ENCODE measurements around the gene PIK3AP1. TPM values are rescaled to one million over a fixed set of nuclear protein-coding genes. Genes with fewer than 3 reads are reported as not detected.

PIK3AP1 gene
- total RNA-seq, 1 experiment from 2014 or later = 3.7 TPM

- H3K27me3 ChIP-seq (ENCODE audit: low read length) = no peaks in the 10 kb centered on the region
- intact Hi-C loops (cut with micrococcal nuclease) = no loop called here
- H3F3A ChIP-seq (ENCODE audit: low read length, unreplicated experiment) = no peaks in the 10 kb centered on the region
- H3K79me2 ChIP-seq (ENCODE audit: low read length) = no peaks in the 10 kb centered on the region
- no peak overlapping the region for H3K4me2 ChIP-seq (ENCODE audit: low read length)
- no peak for TF ChIP-seq EZH2 (IDR thresholded peaks at IDR 0.05; ENCODE audit: low read length, unreplicated experiment)
- no peak for TF ChIP-seq EZH2phosphoT487 (IDR thresholded peaks at IDR 0.05; ENCODE audit: borderline replicate concordance, low read length)
- peak; percentile 22; the same call in 1 of the 2 replicates for TF ChIP-seq CTCF (conservative IDR thresholded peaks at IDR 0.05; ENCODE audit: low read depth, low read length)
- no peaks in the 10 kb centered on the region for H4K20me1 ChIP-seq (ENCODE audit: low read length)
- no peak for DNase-seq
- no peak for ATAC-seq
- BruUV-seq (replicated peaks) = no TSS peak
- no peak overlapping the region for H3K4me3 ChIP-seq (ENCODE audit: low read length)
- H2AFZ ChIP-seq (ENCODE audit: low read length) = no peak overlapping the region
- POLR2A ChIA-PET (ENCODE audit: unreplicated experiment) = no interaction called here
- no peak overlapping the region for H3K27ac ChIP-seq (ENCODE audit: low read length)
- no peaks in the 10 kb centered on the region for H3K9me3 ChIP-seq (ENCODE audit: low read length)
- no peaks in the 10 kb centered on the region for H3K9me2 ChIP-seq (replicated peaks; ENCODE audit: low read length)
- no peaks in the 10 kb centered on the region for H3K4me1 ChIP-seq (ENCODE audit: insufficient read depth, low read length)
- no peaks in the 10 kb centered on the region for H3K36me3 ChIP-seq (ENCODE audit: low read depth, low read length)
- CTCF ChIA-PET = no interaction called here
- no peak overlapping the region for H3K9ac ChIP-seq (ENCODE audit: low read length)
These were observed 93.5 kb downstream of the PIK3AP1 start for GRCh38 chr10:96626795-96627194.

GRCh38 chr10:96625173-96625572 is 95.1 kb downstream of the PIK3AP1 start:
- CTCF ChIA-PET = no interaction called here
- POLR2A ChIA-PET (ENCODE audit: unreplicated experiment) = no interaction called here
- Histone ChIP-seq H3K4me1 (ENCODE audit: insufficient read depth, low read length) (peaks cover under 1% of the 10 kb centered on the region; the same call in 1 of the 2 replicates), H3K9me2 (replicated peaks; ENCODE audit: low read length) (no peaks in the 10 kb centered on the region), H4K20me1 (ENCODE audit: low read length) (no peaks in the 10 kb centered on the region), H2AFZ (ENCODE audit: low read length) (no peak overlapping the region), H3K27ac (ENCODE audit: low read length) (no peak overlapping the region), H3K4me3 (ENCODE audit: low read length) (no peak overlapping the region), H3F3A (ENCODE audit: low read length, unreplicated experiment) (no peaks in the 10 kb centered on the region), H3K4me2 (ENCODE audit: low read length) (no peak overlapping the region), H3K27me3 (ENCODE audit: low read length) (no peaks in the 10 kb centered on the region), H3K36me3 (ENCODE audit: low read depth, low read length) (no peaks in the 10 kb centered on the region), H3K79me2 (ENCODE audit: low read length) (no peaks in the 10 kb centered on the region), H3K9me3 (ENCODE audit: low read length) (no peaks in the 10 kb centered on the region), H3K9ac (ENCODE audit: low read length) (no peak overlapping the region)
- intact Hi-C loops (cut with micrococcal nuclease) = no loop called here
- TF ChIP-seq EZH2 (IDR thresholded peaks at IDR 0.05; ENCODE audit: low read length, unreplicated experiment) (no peak), EZH2phosphoT487 (IDR thresholded peaks at IDR 0.05; ENCODE audit: borderline replicate concordance, low read length) (no peak), CTCF (conservative IDR thresholded peaks at IDR 0.05; ENCODE audit: low read depth, low read length) (no peak)
- DNase-seq (no peak), ATAC-seq (no peak)
- BruUV-seq (replicated peaks) = no TSS peak

GRCh38 chr10:96622013-96622787 is 98.1 kb downstream of the PIK3AP1 start:
- H3K4me3 ChIP-seq (ENCODE audit: low read length) = no peak overlapping the region
- no peaks in the 10 kb centered on the region for H3K9me2 ChIP-seq (replicated peaks; ENCODE audit: low read length)
- POLR2A ChIA-PET (ENCODE audit: unreplicated experiment) = no interaction called here
- H3K27ac ChIP-seq (ENCODE audit: low read length) = no peak overlapping the region
- CTCF ChIA-PET = no interaction called here
- TF ChIP-seq CTCF (conservative IDR thresholded peaks at IDR 0.05; ENCODE audit: low read depth, low read length) (no peak), EZH2phosphoT487 (IDR thresholded peaks at IDR 0.05; ENCODE audit: borderline replicate concordance, low read length) (no peak), EZH2 (IDR thresholded peaks at IDR 0.05; ENCODE audit: low read length, unreplicated experiment) (no peak)
- no peaks in the 10 kb centered on the region for H4K20me1 ChIP-seq (ENCODE audit: low read length)
- H3K79me2 ChIP-seq (ENCODE audit: low read length) = no peaks in the 10 kb centered on the region
- no peak overlapping the region for H3K9ac ChIP-seq (ENCODE audit: low read length)
- H3K4me1 ChIP-seq (ENCODE audit: insufficient read depth, low read length) = peaks cover 7% of the 10 kb centered on the region; the same call in 1 of the 2 replicates
- no peaks in the 10 kb centered on the region for H3K9me3 ChIP-seq (ENCODE audit: low read length)
- no peaks in the 10 kb centered on the region for H3K36me3 ChIP-seq (ENCODE audit: low read depth, low read length)
- H3F3A ChIP-seq (ENCODE audit: low read length, unreplicated experiment) = no peaks in the 10 kb centered on the region
- DNase-seq (no peak), ATAC-seq (no peak)
- no peak overlapping the region for H3K4me2 ChIP-seq (ENCODE audit: low read length)
- no TSS peak for BruUV-seq (replicated peaks)
- intact Hi-C loops (cut with micrococcal nuclease) = no loop called here
- H3K27me3 ChIP-seq (ENCODE audit: low read length) = no peaks in the 10 kb centered on the region
- H2AFZ ChIP-seq (ENCODE audit: low read length) = no peak overlapping the region

Data from PC-3 (cell line).